ENCODE measurements around the gene DSCAML1. TPM values are rescaled to one million over a fixed set of nuclear protein-coding genes. Genes with fewer than 3 reads are reported as not detected.

DSCAML1 gene
- total and polyA plus RNA-seq, 2 of the 8 experiments (the other 6 are each of a cell fraction or from before 2014, with no cell fraction given): 0.19 to 0.24 TPM

GRCh38 chr11:117688255-117688797, 108.7 kb downstream of the DSCAML1 start:
- Histone ChIP-seq H4K8ac (ENCODE audit: extremely low read depth, insufficient read depth, low read length) (no peak overlapping the region), H3K79me1 (ENCODE audit: low read depth, low read length) (no peaks in the 10 kb centered on the region), H3K23me2 (ENCODE audit: low read depth, low read length) (no peaks in the 10 kb centered on the region), H3K4me1 (replicated peaks in 1 of 4; ENCODE audit: control insufficient read depth in 3 of 4, insufficient read depth in 4 of 4, low read length in 3 of 4) (peaks cover 0 to 16% (median 7%) of the 10 kb centered on the region in 4 experiments; a peak in 6 of 7 replicates), H2BK20ac (ENCODE audit: low read length) (no peak overlapping the region), H3K23ac (ENCODE audit: insufficient read length) (no peak overlapping the region), H3K14ac (ENCODE audit: insufficient read length) (no peak overlapping the region), H3K4ac (replicated peaks; ENCODE audit: insufficient read length, low read depth, low read length) (no peak overlapping the region), H4K91ac (replicated peaks; ENCODE audit: insufficient read length, low read length) (no peak overlapping the region), H4K5ac (ENCODE audit: insufficient read length, low read depth, low read length) (no peak overlapping the region), H3K4me3 (ENCODE audit: extremely low read depth in 1 of 4, insufficient read depth in 2 of 4, low read depth in 3 of 4, low read length in 4 of 4) (no peak overlapping the region), H3K36me3 (ENCODE audit: control insufficient read depth in 2 of 4, insufficient read depth in 4 of 4, low read length in 3 of 4) (no peaks in the 10 kb centered on the region), H3K9ac (replicated peaks in 1 of 4; ENCODE audit: extremely low read depth in 1 of 4, low read depth in 3 of 4, low read length in 3 of 4) (no peak overlapping the region), H2AFZ (ENCODE audit: low read length) (no peak overlapping the region), H3K27me3 (replicated peaks in 1 of 4; ENCODE audit: control insufficient read depth in 3 of 4, extremely low read depth in 1 of 4, insufficient read depth in 3 of 4, low read length in 3 of 4) (no peaks in the 10 kb centered on the region), H3K4me2 (ENCODE audit: insufficient read depth in 1 of 2, low read depth in 2 of 2, low read length in 2 of 2) (no peak overlapping the region), H2BK12ac (ENCODE audit: low read depth, low read length) (no peak overlapping the region), H2BK15ac (ENCODE audit: low read length) (no peak overlapping the region), H2BK5ac (ENCODE audit: low read depth, low read length) (no peak overlapping the region), H3K9me3 (ENCODE audit: insufficient read depth in 2 of 2, low read depth in 1 of 2, low read length in 1 of 2) (no peaks in the 10 kb centered on the region), H3K79me2 (ENCODE audit: control insufficient read depth in 1 of 2, insufficient read depth in 2 of 2, low read length in 2 of 2) (no peaks in the 10 kb centered on the region), H2AK5ac (ENCODE audit: low read depth, low read length) (no peak overlapping the region), H3K18ac (ENCODE audit: extremely low read depth, low read length) (no peak overlapping the region), H3K56ac (replicated peaks; ENCODE audit: insufficient read length, low read depth, low read length) (no peak overlapping the region), H2BK120ac (replicated peaks; ENCODE audit: low read depth, low read length) (no peak overlapping the region), H4K20me1 (replicated peaks in 1 of 2; ENCODE audit: control insufficient read depth in 1 of 2, insufficient read depth in 2 of 2, low read length in 2 of 2) (no peaks in the 10 kb centered on the region), H3K27ac (ENCODE audit: low read depth, low read length) (no peak overlapping the region)
- ChIA-PET CTCF (ENCODE audit: partially characterized antibody) (interaction anchor here (1.2 to 2.7 kb wide), 4 partner anchors 8 to 262 kb away, joined by 3 to 10 read pairs (median 4); no protein-coding TSS in a partner anchor), POLR2A (ENCODE audit: partially characterized antibody) (no interaction called here)
- DNase-seq (ENCODE audit: low read depth in 1 of 2, low spot score in 2 of 2) (no peak), FAIRE-seq (no peak)
- no peak for TF ChIP-seq CTBP2 (IDR thresholded peaks at IDR 0.05; ENCODE audit: borderline replicate concordance, insufficient read depth, insufficient read length, low read length)
- no peak for TF ChIP-seq RAD21 (IDR thresholded peaks at IDR 0.05 in 1 of 2, conservative IDR thresholded peaks at IDR 0.05 in 1 of 2; ENCODE audit: low read depth in 2 of 2, low read length in 2 of 2)
- TF ChIP-seq RNF2 (IDR thresholded peaks at IDR 0.05; ENCODE audit: borderline replicate concordance, low read depth, low read length, missing control alignments, poor library complexity, severe bottlenecking): no peak
- no peak for TF ChIP-seq JUN (IDR thresholded peaks at IDR 0.05; ENCODE audit: low read depth, low read length)
- TF ChIP-seq SP1 (IDR thresholded peaks at IDR 0.05; ENCODE audit: low read depth, low read length): no peak
- no peak for TF ChIP-seq BACH1 (IDR thresholded peaks at IDR 0.05; ENCODE audit: low read length)
- TF ChIP-seq GABPA (IDR thresholded peaks at IDR 0.05; ENCODE audit: borderline replicate concordance, insufficient read depth, low read length): no peak
- TF ChIP-seq TAF7 (optimal IDR thresholded peaks at IDR 0.05; ENCODE audit: borderline replicate concordance, low read depth, low read length): no peak
- 94% methylated on average over 2 of the region's 3 CpGs; no CpG with 5 or more reads in 1 of the 2 experiments for WGBS, 2 experiments (ENCODE audit: extremely low coverage in 1 of 2, insufficient coverage in 1 of 2, insufficient read length in 1 of 2, insufficient replicate concordance in 2 of 2, low coverage in 1 of 2, low lambda C conversion rate in 2 of 2, missing lambda C conversion rate in 1 of 2)

Data from H1 (cell line).